PC-9 (cell line): ENCODE data around the gene CYTH3.

ENCODE experiments used
- CTCF ChIP-seq: fragments of 200-600 bp; sonication (generic); conservative IDR thresholded peaks from 2 replicates; pipeline ENCODE4 v1.6.1; 2017; ENCODE audit warnings: mixed run types, antibody characterized with exemption, mild to moderate bottlenecking, moderate library complexity
- EZH2 ChIP-seq: fragments of 200-600 bp; sonication (generic); IDR thresholded peaks from 2 replicates; pipeline ENCODE4 v1.8.0; 2017; ENCODE audit warnings: antibody characterized with exemption, low read depth

DNA sequence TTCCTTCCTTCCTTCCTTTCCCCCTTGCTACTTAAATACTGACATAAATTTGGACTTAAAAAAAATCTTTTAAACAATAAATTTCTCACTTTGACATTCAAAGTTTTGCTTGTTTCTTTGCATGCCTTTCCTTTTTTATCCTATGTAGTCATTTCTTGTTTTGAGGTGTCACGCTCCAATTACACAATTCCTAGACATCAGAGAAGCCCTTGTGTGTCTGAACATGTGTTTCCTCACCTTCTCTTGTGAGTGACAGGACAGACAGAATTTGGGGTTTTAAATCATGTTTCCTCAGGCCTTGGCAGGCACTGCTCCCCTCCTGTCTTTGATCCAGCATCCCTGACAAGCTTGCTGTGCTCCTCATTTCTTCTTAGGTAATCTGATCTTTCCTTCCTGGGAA, 91.3 kb downstream of the CYTH3 start:
- TF ChIP-seq EZH2 (no peak), CTCF (no peak)
